Daoy (cell line): ENCODE data around the gene SRXN1. TPM values are rescaled to one million over a fixed set of nuclear protein-coding genes. Genes with fewer than 3 reads are reported as not detected.
"Not testable (repeated sequence)": the region's sequence is repeated elsewhere in the genome, so short reads cannot be mapped to it uniquely, and the experiment has no call there.

ENCODE experiments used
- DNase-seq: peaks from one replicate; pipeline ENCODE4 v3.0.0-alpha.2; 2015; ENCODE audit warnings: low read depth
- total RNA-seq: library from RNA; depleted of rRNA; stranded (reverse); fragments of >200 nt; shearing (Covaris generic); gene quantifications from 2 replicates; pipeline ENCODE4 v1.2.3, GENCODE V29; 2014; rRNA removed

The SRXN1 gene
- total RNA-seq: 66.1 and 77.0 TPM in 2 replicates

GRCh38 chr20:653110-653589 lies at the start of gene SRXN1:
Gene SRXN1 (minus strand): TSS chr20:653200. CDS start chr20:653185, 15 bp downstream.
- peak; percentile 97 for DNase-seq

GRCh38 chr20:701401-702129 lies 48.6 kb upstream of the SRXN1 start:
- DNase-seq: no peak

- no peak for DNase-seq
These were observed 46.9 kb upstream of the SRXN1 start for GRCh38 chr20:699811-700338.

- no peak for DNase-seq
These were observed 46.3 kb upstream of the SRXN1 start for GRCh38 chr20:699342-699741.

- no peak for DNase-seq
These were observed 45.3 kb upstream of the SRXN1 start for GRCh38 chr20:698276-698675.

- no peak for DNase-seq
These were observed 44.8 kb upstream of the SRXN1 start for GRCh38 chr20:697826-698225.

- no peak for DNase-seq
These were observed 42.3 kb upstream of the SRXN1 start for GRCh38 chr20:695165-695866.

- no peak for DNase-seq
These were observed 41.5 kb upstream of the SRXN1 start for GRCh38 chr20:694496-694895.

- DNase-seq: not testable (repeated sequence)
These were observed 40.8 kb upstream of the SRXN1 start for GRCh38 chr20:693786-694185.

GRCh38 chr20:692044-692443 lies 39.0 kb upstream of the SRXN1 start:
- DNase-seq: no peak

GRCh38 chr20:689947-690346 lies 36.9 kb upstream of the SRXN1 start:
- DNase-seq: no peak

GRCh38 chr20:689348-689747 lies 36.3 kb upstream of the SRXN1 start:
- no peak for DNase-seq

- DNase-seq: peak; percentile 58
These were observed 35.8 kb upstream of the SRXN1 start for GRCh38 chr20:688809-689212.

- no peak for DNase-seq
These were observed 34.6 kb upstream of the SRXN1 start for GRCh38 chr20:687468-688203.

- no peak for DNase-seq
These were observed 31.8 kb upstream of the SRXN1 start for GRCh38 chr20:684676-685319.

- DNase-seq: no peak
These were observed 29.1 kb upstream of the SRXN1 start for GRCh38 chr20:682123-682522.

- DNase-seq: no peak
These were observed 27.7 kb upstream of the SRXN1 start for GRCh38 chr20:680638-681187.

GRCh38 chr20:677957-678356 lies 25.0 kb upstream of the SRXN1 start:
- no peak for DNase-seq

GRCh38 chr20:676967-677366 lies 24.0 kb upstream of the SRXN1 start:
- DNase-seq: no peak

GRCh38 chr20:676315-676937 lies 23.4 kb upstream of the SRXN1 start:
- no peak for DNase-seq
